Measurements from ENCODE around the gene FBF1. TPM values are rescaled to one million over a fixed set of nuclear protein-coding genes. Genes with fewer than 3 reads are reported as not detected.
A peak's percentile ranks its signal among the peaks of the same experiment; 100 is the strongest.

FBF1 gene
- total and polyA plus RNA-seq, 4 experiments from 2014 or later = 3.7 to 42.7 (median 21.8) TPM

GRCh38 chr17:75881678-75882454, 59.0 kb downstream of the FBF1 start:
- peaks cover 12 to 28% (median 20%) of the 10 kb centered on the region in 4 donors for H3K4me1 Mint-ChIP-seq
- intact Hi-C loops (cut with micrococcal nuclease) = no loop called here
- peak overlapping the region in 6 of 8 donors; percentile 3 to 36 (median 17) for H3K4me3 Mint-ChIP-seq
- H3K27ac Mint-ChIP-seq = peak overlapping the region in 4 of 7 donors; percentile 56 to 77 (median 67)
- no peak overlapping the region for H3K27ac ChIP-seq (ENCODE audit: low read depth, low read length)
- ChIA-PET CTCF (ENCODE audit: partially characterized antibody) (interaction anchor here (0.8 to 14.1 kb wide), 4 partner anchors 14 to 128 kb away, joined by 3 to 266 read pairs (median 6); partner anchors contain the start of genes GALK1, TRIM65 and WBP2), POLR2A (ENCODE audit: partially characterized antibody) (interaction anchor here (0.6 to 16.3 kb wide), 3 partner anchors 15 to 56 kb away, joined by 3 to 563 read pairs (median 337); partner anchors contain the start of genes MRPL38, TRIM65, UNC13D and WBP2)
- no peaks in the 10 kb centered on the region for H3K9me3 Mint-ChIP-seq
- peaks cover 30% of the 10 kb centered on the region for H3K4me1 ChIP-seq (ENCODE audit: insufficient read depth, low read length)
- H3K27me3 Mint-ChIP-seq = no peaks in the 10 kb centered on the region
- H3K27me3 ChIP-seq (ENCODE audit: insufficient read depth, low read length) = no peaks in the 10 kb centered on the region
- no peaks in the 10 kb centered on the region for H3K9me3 ChIP-seq (ENCODE audit: control insufficient read depth in 1 of 2, low read length in 2 of 2)
- H3K4me3 ChIP-seq (ENCODE audit: low read length in 2 of 2) = no peak overlapping the region
- DNase-seq = peak in 1 of 5 donors; percentile 19
- no peaks in the 10 kb centered on the region for H3K36me3 Mint-ChIP-seq
- H3K36me3 ChIP-seq (ENCODE audit: insufficient read depth, low read length) = no peaks in the 10 kb centered on the region

GRCh38 chr17:75880266-75880665, 60.6 kb downstream of the FBF1 start:
- Histone ChIP-seq H3K27me3 (ENCODE audit: insufficient read depth, low read length) (no peaks in the 10 kb centered on the region), H3K36me3 (ENCODE audit: insufficient read depth, low read length) (no peaks in the 10 kb centered on the region), H3K4me3 (ENCODE audit: low read length in 2 of 2) (no peak overlapping the region), H3K27ac (ENCODE audit: low read depth, low read length) (no peak overlapping the region), H3K4me1 (ENCODE audit: insufficient read depth, low read length) (peaks cover 46% of the 10 kb centered on the region), H3K9me3 (ENCODE audit: control insufficient read depth in 1 of 2, low read length in 2 of 2) (no peaks in the 10 kb centered on the region)
- CTCF ChIA-PET (ENCODE audit: partially characterized antibody) = interaction anchor here (1.2 to 14.1 kb wide), 4 partner anchors 14 to 48 kb away, joined by 3 to 266 read pairs (median 50); partner anchors contain the start of genes TRIM65 and WBP2
- intact Hi-C loops (cut with micrococcal nuclease) = no loop called here
- peak overlapping the region in 1 of 7 donors; percentile 19 for H3K27ac Mint-ChIP-seq
- peaks cover 24 to 44% (median 34%) of the 10 kb centered on the region in 4 donors for H3K4me1 Mint-ChIP-seq
- POLR2A ChIA-PET (ENCODE audit: partially characterized antibody) = interaction anchor here (5.6 to 16.3 kb wide), 3 partner anchors 16 to 103 kb away, joined by 90 to 563 read pairs (median 337); partner anchors contain the start of genes MRPL38, TRIM65, UNC13D and WBP2
- H3K9me3 Mint-ChIP-seq = no peaks in the 10 kb centered on the region
- peaks cover 0 to 6% of the 10 kb centered on the region in 2 donors for H3K36me3 Mint-ChIP-seq
- H3K27me3 Mint-ChIP-seq = no peaks in the 10 kb centered on the region
- no peak for DNase-seq
- H3K4me3 Mint-ChIP-seq = peak overlapping the region in 5 of 8 donors; percentile 43 to 58 (median 49)

- Histone ChIP-seq H3K4me1 (ENCODE audit: insufficient read depth, low read length) (peaks cover 58% of the 10 kb centered on the region), H3K4me3 (ENCODE audit: low read length in 2 of 2) (peak within 1 kb of the TSS; percentile 61 to 76), H3K27ac (ENCODE audit: low read depth, low read length) (peak within 1 kb of the TSS; percentile 56), H3K36me3 (ENCODE audit: insufficient read depth, low read length) (no peaks in the 10 kb centered on the region), H3K9me3 (ENCODE audit: control insufficient read depth in 1 of 2, low read length in 2 of 2) (no peaks in the 10 kb centered on the region), H3K27me3 (ENCODE audit: insufficient read depth, low read length) (no peaks in the 10 kb centered on the region)
- H3K4me3 Mint-ChIP-seq = peak within 1 kb of the TSS; percentile 89 to 95 (median 91)
- intact Hi-C loops (cut with micrococcal nuclease) = no loop called here
- no peaks in the 10 kb centered on the region for H3K9me3 Mint-ChIP-seq
- CTCF ChIA-PET (ENCODE audit: partially characterized antibody) = interaction anchor here (0.8 to 14.1 kb wide), 10 partner anchors 11 to 127 kb away, joined by 3 to 266 read pairs (median 6); partner anchors contain the start of genes GALK1, MRPL38, TRIM65 and UNK
- POLR2A ChIA-PET (ENCODE audit: partially characterized antibody) = interaction anchor here (0.5 to 16.3 kb wide), 10 partner anchors 8 to 212 kb away, joined by 3 to 563 read pairs (median 5); partner anchors contain the start of genes ACOX1, MRPL38, TEN1 and TRIM65
- H3K27me3 Mint-ChIP-seq = no peaks in the 10 kb centered on the region
- DNase-seq = peak in 1 of 5 donors; percentile 14
- H3K36me3 Mint-ChIP-seq = peaks cover 0 to 8% of the 10 kb centered on the region in 2 donors
- peaks cover 24 to 56% (median 40%) of the 10 kb centered on the region in 4 donors for H3K4me1 Mint-ChIP-seq
- H3K27ac Mint-ChIP-seq = peak within 1 kb of the TSS; percentile 88 to 97 (median 94)
Measured at GRCh38 chr17:75878174-75878998, 62.5 kb downstream of the FBF1 start, which contains the start of gene TRIM47. Gene TRIM47 (minus strand): TSS chr17:75878581. CDS start chr17:75878548, 33 bp downstream.

GRCh38 chr17:75877752-75878173, 63.1 kb downstream of the FBF1 start:
- peak overlapping the region; percentile 56 for H3K27ac ChIP-seq (ENCODE audit: low read depth, low read length)
- DNase-seq = peak; percentile 71 to 76 (median 75)
- peaks cover 64% of the 10 kb centered on the region for H3K4me1 ChIP-seq (ENCODE audit: insufficient read depth, low read length)
- ChIA-PET CTCF (ENCODE audit: partially characterized antibody) (interaction anchor here (0.6 to 14.1 kb wide), 14 partner anchors 10 to 210 kb away, joined by 3 to 266 read pairs (median 4); partner anchors contain the start of genes GALK1, MRPL38, TRIM65 and UNK), POLR2A (ENCODE audit: partially characterized antibody) (interaction anchor here (0.5 to 16.3 kb wide), 13 partner anchors 8 to 682 kb away, joined by 3 to 563 read pairs (median 4); partner anchors contain the start of genes MRPL38, TRIM65, UNC13D and UNK)
- Mint-ChIP-seq H3K27me3 (no peaks in the 10 kb centered on the region), H3K4me3 (peak overlapping the region; percentile 89 to 95 (median 91)), H3K36me3 (peaks cover 0 to 8% of the 10 kb centered on the region in 2 donors), H3K9me3 (no peaks in the 10 kb centered on the region), H3K4me1 (peaks cover 26 to 62% (median 45%) of the 10 kb centered on the region in 4 donors), H3K27ac (peak overlapping the region; percentile 88 to 97 (median 94))
- intact Hi-C loops (cut with micrococcal nuclease) = no loop called here
- no peaks in the 10 kb centered on the region for H3K9me3 ChIP-seq (ENCODE audit: control insufficient read depth in 1 of 2, low read length in 2 of 2)
- H3K27me3 ChIP-seq (ENCODE audit: insufficient read depth, low read length) = no peaks in the 10 kb centered on the region
- H3K4me3 ChIP-seq (ENCODE audit: low read length in 2 of 2) = peak overlapping the region; percentile 61 to 76
- H3K36me3 ChIP-seq (ENCODE audit: insufficient read depth, low read length) = no peaks in the 10 kb centered on the region

GRCh38 chr17:75876938-75877751, 63.7 kb downstream of the FBF1 start:
- POLR2A ChIA-PET (ENCODE audit: partially characterized antibody) = interaction anchor here (0.8 to 16.3 kb wide), 9 partner anchors 9 to 681 kb away, joined by 3 to 563 read pairs (median 19); partner anchors contain the start of genes MRPL38, TRIM65, UNC13D and UNK
- peak overlapping the region; percentile 56 for H3K27ac ChIP-seq (ENCODE audit: low read depth, low read length)
- intact Hi-C loops (cut with micrococcal nuclease) = loop anchor here (1.0 kb wide), 4 partner anchors 19 to 34 kb away; partner anchors contain the start of genes MRPL38, TRIM65 and WBP2
- peak overlapping the region; percentile 91 to 97 (median 94) for H3K27ac Mint-ChIP-seq
- no peaks in the 10 kb centered on the region for H3K27me3 ChIP-seq (ENCODE audit: insufficient read depth, low read length)
- peak in 2 of 5 donors; percentile 21 to 26 for DNase-seq
- peak overlapping the region; percentile 89 to 95 (median 91) for H3K4me3 Mint-ChIP-seq
- H3K36me3 ChIP-seq (ENCODE audit: insufficient read depth, low read length) = no peaks in the 10 kb centered on the region
- H3K4me1 Mint-ChIP-seq = peaks cover 31 to 63% (median 47%) of the 10 kb centered on the region in 4 donors
- no peaks in the 10 kb centered on the region for H3K9me3 ChIP-seq (ENCODE audit: control insufficient read depth in 1 of 2, low read length in 2 of 2)
- H3K9me3 Mint-ChIP-seq = no peaks in the 10 kb centered on the region
- H3K4me3 ChIP-seq (ENCODE audit: low read length in 2 of 2) = peak overlapping the region; percentile 61 to 76
- peaks cover 64% of the 10 kb centered on the region for H3K4me1 ChIP-seq (ENCODE audit: insufficient read depth, low read length)
- CTCF ChIA-PET (ENCODE audit: partially characterized antibody) = interaction anchor here (0.6 to 14.1 kb wide), 14 partner anchors 10 to 209 kb away, joined by 3 to 266 read pairs (median 4); partner anchors contain the start of genes GALK1, MRPL38, TRIM65 and UNK
- peaks cover 0 to 8% of the 10 kb centered on the region in 2 donors for H3K36me3 Mint-ChIP-seq
- no peaks in the 10 kb centered on the region for H3K27me3 Mint-ChIP-seq

Measured in CD4-positive, alpha-beta memory T cell (primary cell).